Activated CD4-positive, alpha-beta T cell treated with anti-CD3 and anti-CD28 coated beads, Interleukin-2, Interleukin-6, amounts not matched to agents 100 ng/mL and 50 ng/mL, durations not matched to agents 16 hours and 8 hours (primary cell): ENCODE results near the gene SPACA6.

Experiments used
- DNase-seq: peaks from one replicate; pipeline ENCODE4 v3.0.0-alpha.2; 2020

The SPACA6 gene

GRCh38 chr19:51739466-51740213 lies 46.5 kb downstream of the SPACA6 start:
- DNase-seq = no peak

- DNase-seq = no peak
Measured at GRCh38 chr19:51740356-51740755, 47.2 kb downstream of the SPACA6 start.

- no peak for DNase-seq
Measured at GRCh38 chr19:51742789-51743188, 49.7 kb downstream of the SPACA6 start.

- DNase-seq = no peak
Measured at GRCh38 chr19:51743405-51743804, 50.3 kb downstream of the SPACA6 start.

- DNase-seq = no peak
Measured at GRCh38 chr19:51746731-51747130, 53.6 kb downstream of the SPACA6 start.

GRCh38 chr19:51749979-51750378 lies 56.8 kb downstream of the SPACA6 start:
- DNase-seq = no peak

- DNase-seq = no peak
Measured at GRCh38 chr19:51750400-51751094, 57.4 kb downstream of the SPACA6 start.

GRCh38 chr19:51751655-51752054 lies 58.5 kb downstream of the SPACA6 start, which contains the start of gene FPR1:
TSS of gene FPR1 (minus strand) at chr19:51751878. CDS start at chr19:51746994, 4,884 bp downstream.
- no peak for DNase-seq

- no peak for DNase-seq
Measured at GRCh38 chr19:51754109-51754508, 61.0 kb downstream of the SPACA6 start.

- DNase-seq = no peak
Measured at GRCh38 chr19:51754770-51755169, 61.6 kb downstream of the SPACA6 start.
